ENCODE results near the gene C12orf42.

GRCh38 chr12:103331643-103332042, 164.1 kb downstream of the C12orf42 start:
- TF ChIP-seq POLR2A (IDR thresholded peaks at IDR 0.05; ENCODE audit: low read depth, low read length) (no peak), RFX5 (IDR thresholded peaks at IDR 0.05; ENCODE audit: low read depth, low read length) (no peak), FOS (IDR thresholded peaks at IDR 0.05; ENCODE audit: low read depth, low read length) (no peak), RAD21 (IDR thresholded peaks at IDR 0.05; ENCODE audit: low read length) (no peak), CEBPB (IDR thresholded peaks at IDR 0.05; ENCODE audit: low read depth, low read length) (no peak), SMC3 (IDR thresholded peaks at IDR 0.05; ENCODE audit: low read depth, low read length) (no peak), CHD1 (IDR thresholded peaks at IDR 0.05; ENCODE audit: low read depth, low read length) (no peak), MAZ (IDR thresholded peaks at IDR 0.05; ENCODE audit: borderline replicate concordance, low read depth, low read length) (no peak)
- TF ChIP-seq, protein P1, sequence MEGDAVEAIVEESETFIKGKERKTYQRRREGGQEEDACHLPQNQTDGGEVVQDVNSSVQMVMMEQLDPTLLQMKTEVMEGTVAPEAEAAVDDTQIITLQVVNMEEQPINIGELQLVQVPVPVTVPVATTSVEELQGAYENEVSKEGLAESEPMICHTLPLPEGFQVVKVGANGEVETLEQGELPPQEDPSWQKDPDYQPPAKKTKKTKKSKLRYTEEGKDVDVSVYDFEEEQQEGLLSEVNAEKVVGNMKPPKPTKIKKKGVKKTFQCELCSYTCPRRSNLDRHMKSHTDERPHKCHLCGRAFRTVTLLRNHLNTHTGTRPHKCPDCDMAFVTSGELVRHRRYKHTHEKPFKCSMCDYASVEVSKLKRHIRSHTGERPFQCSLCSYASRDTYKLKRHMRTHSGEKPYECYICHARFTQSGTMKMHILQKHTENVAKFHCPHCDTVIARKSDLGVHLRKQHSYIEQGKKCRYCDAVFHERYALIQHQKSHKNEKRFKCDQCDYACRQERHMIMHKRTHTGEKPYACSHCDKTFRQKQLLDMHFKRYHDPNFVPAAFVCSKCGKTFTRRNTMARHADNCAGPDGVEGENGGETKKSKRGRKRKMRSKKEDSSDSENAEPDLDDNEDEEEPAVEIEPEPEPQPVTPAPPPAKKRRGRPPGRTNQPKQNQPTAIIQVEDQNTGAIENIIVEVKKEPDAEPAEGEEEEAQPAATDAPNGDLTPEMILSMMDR (conservative IDR thresholded peaks at IDR 0.05; ENCODE audit: low read depth, low read length): no peak

Measured in IMR-90 (cell line).